SK-N-DZ (cell line): ENCODE data around the gene F7.

Source experiments
- DNase-seq: peaks from one replicate; pipeline ENCODE4 v3.0.0-alpha.2; 2015; ENCODE audit warnings: low spot score

The F7 gene

DNA sequence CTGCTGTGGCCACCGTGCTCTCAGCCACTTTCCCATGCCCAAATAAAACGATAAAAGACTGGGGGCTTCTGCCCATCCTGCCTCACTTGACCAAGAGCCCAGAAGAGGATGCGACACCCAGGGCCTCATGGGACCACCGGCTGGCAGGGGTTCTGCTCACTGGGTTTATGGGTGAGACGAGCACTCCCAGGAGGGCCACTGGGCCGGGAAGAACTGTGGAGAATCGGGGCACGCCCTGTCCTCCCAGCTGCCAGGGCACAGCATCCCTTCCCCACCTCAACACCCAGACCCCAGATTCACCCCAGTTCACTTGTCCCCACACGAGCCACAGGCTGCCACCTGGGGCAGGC lies 12.3 kb downstream of the F7 start:
- no peak for DNase-seq

DNA sequence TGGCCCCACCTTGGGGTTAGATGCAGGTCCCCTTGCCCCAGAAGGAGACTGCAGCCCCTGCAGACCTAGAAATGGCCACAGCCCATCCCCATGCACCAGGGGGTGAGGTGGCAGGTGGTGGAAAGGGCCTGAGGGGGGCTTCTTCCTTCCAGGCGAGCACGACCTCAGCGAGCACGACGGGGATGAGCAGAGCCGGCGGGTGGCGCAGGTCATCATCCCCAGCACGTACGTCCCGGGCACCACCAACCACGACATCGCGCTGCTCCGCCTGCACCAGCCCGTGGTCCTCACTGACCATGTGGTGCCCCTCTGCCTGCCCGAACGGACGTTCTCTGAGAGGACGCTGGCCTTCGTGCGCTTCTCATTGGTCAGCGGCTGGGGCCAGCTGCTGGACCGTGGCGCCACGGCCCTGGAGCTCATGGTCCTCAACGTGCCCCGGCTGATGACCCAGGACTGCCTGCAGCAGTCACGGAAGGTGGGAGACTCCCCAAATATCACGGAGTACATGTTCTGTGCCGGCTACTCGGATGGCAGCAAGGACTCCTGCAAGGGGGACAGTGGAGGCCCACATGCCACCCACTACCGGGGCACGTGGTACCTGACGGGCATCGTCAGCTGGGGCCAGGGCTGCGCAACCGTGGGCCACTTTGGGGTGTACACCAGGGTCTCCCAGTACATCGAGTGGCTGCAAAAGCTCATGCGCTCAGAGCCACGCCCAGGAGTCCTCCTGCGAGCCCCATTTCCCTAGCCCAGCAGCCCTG lies 12.8 kb downstream of the F7 start:
- no peak for DNase-seq

- no peak for DNase-seq
These were observed 13.7 kb downstream of the F7 start for GRCh38 chr13:113119166-113119821.

- no peak for DNase-seq
These were observed 14.2 kb downstream of the F7 start for GRCh38 chr13:113119822-113120189.

GRCh38 chr13:113120300-113121182 lies 14.9 kb downstream of the F7 start:
- no peak for DNase-seq

GRCh38 chr13:113121183-113121927 lies 15.8 kb downstream of the F7 start:
- DNase-seq, result no peak

GRCh38 chr13:113121928-113122471 lies 16.4 kb downstream of the F7 start:
- no peak for DNase-seq

DNA sequence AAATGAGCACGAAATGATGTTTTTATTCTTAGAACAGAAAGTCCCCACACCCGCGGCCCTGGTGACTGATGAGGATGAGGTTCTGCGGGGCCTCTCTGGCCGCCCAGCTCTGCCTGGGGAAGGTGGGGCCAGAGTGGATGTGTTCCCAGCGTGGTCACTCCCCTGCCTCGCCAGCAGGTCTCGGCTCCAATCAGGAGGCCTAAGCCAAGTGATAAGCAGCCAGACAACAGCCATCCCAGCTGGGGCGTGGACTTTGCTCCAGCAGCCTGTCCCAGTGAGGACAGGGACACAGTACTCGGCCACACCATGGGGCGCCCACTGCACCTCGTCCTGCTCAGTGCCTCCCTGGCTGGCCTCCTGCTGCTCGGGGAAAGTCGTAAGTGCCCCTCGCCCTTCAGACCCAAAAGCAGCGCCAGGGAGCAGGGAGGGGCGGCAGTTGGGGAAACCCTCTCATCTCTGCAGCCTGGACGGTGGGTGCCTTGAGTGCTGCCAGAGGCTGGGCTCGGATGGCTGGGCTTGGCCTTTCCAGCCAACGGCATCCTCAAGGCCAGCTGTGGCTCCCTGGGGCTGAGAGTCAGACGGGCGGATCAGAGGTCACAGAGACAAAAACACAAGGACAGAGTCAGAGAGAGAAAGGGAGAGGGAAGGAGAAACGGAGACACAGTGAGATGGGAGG lies 17.1 kb downstream of the F7 start, which contains the start of gene F10:
TSS of gene F10 (plus strand) at position 250 of the 676 bp plus-strand sequence. CDS start at position 307, 57 bp downstream.
- peak; percentile 83 for DNase-seq

DNA sequence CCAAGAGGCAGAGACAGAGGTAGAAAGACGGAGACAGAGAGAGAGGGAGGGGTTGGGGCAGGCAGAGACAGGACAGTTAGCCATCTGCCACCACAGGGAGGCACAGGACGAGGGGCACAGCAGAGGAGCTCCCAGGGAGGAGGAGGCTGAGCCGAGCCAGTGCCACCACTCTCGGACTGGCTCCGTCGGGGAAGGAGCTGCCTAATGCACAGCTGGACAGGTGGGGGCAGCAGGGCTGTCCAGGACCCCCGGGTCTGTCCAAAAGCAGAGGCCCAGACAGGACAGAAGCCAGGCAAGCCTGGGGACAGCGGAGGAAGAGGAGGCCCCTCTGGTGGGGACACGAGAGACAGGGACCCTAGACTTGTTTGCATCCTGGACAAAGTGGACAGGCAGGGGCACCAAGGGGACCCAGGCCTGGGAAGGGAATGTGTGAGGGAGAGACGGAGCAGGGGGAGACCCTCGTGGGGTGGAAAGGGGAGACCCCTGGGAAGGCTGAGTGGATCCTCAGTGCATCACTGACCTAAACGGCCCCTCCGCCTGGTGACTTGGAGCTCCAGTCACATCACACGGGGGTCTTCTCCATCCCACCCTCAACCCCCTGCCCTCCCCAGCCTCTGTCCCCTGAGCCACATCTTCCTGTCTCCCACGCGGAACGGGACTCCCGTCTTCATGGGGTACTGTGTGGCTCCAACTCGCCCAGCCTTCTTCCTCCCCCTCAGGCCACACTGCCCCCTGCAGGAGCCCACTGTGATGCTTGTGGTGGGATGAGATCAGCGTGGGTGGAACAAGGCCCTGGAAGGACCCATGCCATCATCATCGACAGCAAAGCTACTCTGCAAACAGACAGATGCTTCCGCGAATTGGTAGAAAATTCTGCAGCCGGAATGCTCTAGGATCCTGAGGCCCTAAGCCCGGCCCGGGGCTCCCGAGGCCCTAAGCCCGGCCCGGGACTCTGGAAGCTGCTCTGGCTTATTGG lies 17.9 kb downstream of the F7 start:
- no peak for DNase-seq

- DNase-seq, result no peak
These were observed 18.8 kb downstream of the F7 start for GRCh38 chr13:113124211-113124970.

- no peak for DNase-seq
These were observed 20.1 kb downstream of the F7 start for GRCh38 chr13:113125506-113126264.

GRCh38 chr13:113126265-113127150 lies 20.9 kb downstream of the F7 start:
- no peak for DNase-seq

- no peak for DNase-seq
These were observed 23.9 kb downstream of the F7 start for GRCh38 chr13:113129480-113129879.

DNA sequence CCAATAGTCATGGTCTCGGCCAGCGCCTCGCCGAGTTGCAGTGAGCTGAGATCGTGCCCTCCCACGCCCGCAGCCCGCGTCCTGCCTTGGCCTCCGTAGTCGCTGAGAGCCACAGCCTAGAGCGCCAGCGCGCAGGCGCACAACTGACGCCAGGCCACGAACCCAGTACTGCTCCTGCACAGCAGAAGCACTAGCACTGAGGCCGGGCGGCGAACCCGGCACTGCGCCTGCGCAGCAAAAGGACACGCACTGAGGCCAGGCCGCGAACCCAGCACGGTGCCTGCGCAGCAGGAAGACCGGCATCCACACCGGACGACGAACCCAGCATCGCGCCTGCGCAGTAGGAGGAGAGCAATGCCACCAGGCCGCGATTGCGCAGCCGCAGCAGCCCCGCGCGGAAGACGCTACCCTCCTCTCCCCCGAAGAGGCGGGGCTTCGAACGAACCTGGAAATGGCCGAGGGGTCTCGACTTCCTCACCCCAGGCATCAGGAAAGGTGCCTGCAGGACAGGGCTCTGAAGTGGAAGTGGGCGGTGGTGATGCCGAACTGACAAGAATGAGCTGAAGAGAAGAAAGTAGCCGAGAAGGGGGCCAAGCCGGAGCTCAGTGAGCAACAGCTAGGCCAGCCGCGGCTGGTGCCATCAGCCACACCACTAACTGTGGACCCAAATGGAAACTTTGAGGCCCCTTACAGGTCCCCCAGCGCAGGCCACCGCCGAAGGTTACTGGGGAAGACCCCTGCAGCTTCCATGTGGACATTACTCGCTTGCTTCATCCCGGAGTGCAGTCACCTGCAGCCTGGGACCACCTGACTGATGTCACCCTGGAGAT lies 24.5 kb downstream of the F7 start:
- no peak for DNase-seq

DNA sequence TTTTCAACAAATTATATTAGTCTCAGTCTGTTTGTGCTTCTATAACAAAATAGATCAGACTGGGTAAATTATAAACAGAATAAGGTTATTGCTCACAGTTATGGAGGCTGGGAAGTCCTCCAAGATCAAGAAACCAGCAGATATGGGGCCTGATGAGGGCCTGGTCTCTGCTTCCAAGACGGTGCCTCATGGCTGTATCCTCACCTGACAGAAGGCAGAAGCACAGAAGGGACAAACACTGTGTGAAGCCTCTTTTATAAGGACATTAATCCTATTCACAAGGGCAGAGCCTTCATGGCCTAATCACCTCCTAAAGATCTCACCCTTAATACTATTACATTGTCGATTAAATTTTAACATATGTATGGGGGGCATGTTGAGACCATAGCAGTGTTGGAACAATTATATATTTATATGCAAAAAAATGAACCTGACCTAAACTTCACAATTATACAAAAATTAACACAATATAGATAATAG lies 29.7 kb downstream of the F7 start:
- DNase-seq, result no peak
